Measurements from ENCODE around the gene CRISPLD2.

DNA sequence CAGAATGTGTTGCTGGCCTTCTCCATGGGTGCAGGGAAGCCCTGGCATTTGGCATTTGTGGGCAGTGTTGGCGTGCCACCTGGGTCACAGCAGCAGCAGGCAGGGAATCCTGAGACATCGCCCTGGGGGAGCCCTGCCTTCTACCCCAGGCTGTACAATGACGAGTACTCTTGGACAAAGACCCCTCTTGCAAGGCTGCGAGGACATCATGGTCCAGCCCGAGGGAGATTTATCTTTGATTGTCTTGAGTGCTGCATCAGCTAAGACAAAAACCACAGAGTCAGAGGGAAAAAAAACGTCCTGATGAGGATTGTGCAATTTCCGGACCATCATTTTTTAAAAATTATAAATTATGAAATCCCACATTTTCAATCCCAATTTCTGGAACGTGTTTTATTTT is 3.7 kb downstream of the CRISPLD2 start:
- TF ChIP-seq, protein P1, sequence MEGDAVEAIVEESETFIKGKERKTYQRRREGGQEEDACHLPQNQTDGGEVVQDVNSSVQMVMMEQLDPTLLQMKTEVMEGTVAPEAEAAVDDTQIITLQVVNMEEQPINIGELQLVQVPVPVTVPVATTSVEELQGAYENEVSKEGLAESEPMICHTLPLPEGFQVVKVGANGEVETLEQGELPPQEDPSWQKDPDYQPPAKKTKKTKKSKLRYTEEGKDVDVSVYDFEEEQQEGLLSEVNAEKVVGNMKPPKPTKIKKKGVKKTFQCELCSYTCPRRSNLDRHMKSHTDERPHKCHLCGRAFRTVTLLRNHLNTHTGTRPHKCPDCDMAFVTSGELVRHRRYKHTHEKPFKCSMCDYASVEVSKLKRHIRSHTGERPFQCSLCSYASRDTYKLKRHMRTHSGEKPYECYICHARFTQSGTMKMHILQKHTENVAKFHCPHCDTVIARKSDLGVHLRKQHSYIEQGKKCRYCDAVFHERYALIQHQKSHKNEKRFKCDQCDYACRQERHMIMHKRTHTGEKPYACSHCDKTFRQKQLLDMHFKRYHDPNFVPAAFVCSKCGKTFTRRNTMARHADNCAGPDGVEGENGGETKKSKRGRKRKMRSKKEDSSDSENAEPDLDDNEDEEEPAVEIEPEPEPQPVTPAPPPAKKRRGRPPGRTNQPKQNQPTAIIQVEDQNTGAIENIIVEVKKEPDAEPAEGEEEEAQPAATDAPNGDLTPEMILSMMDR (IDR thresholded peaks at IDR 0.05), result no peak
- no peak for TF ChIP-seq POLR2A (IDR thresholded peaks at IDR 0.05)

All from Peyer's patch (tissue), 4 donors.